Esophagus muscularis mucosa (tissue), 4 donors: ENCODE data around the gene UBE2E2.

Source experiments
- CTCF ChIP-seq, 3 experiments: fragments of 200-600 bp in 2 of 3; fragments of 450-650 bp in 1 of 3; sonication (generic) in 2 of 3; IDR thresholded peaks; one replicate each; pipeline ENCODE4 v1.5.1; 2017 to 2019; ENCODE audit warnings: antibody characterized with exemption in 3 of 3, mild to moderate bottlenecking in 2 of 3, moderate library complexity in 1 of 3
- EP300 ChIP-seq: sonication (generic); formaldehyde crosslinking; IDR thresholded peaks from one replicate; pipeline ENCODE4 v1.6.1; 2017; ENCODE audit warnings: antibody characterized with exemption
- POLR2AphosphoS5 ChIP-seq, 2 donors: sonication (generic); formaldehyde crosslinking; IDR thresholded peaks; one replicate each; pipeline ENCODE4 v1.6.1; 2017; ENCODE audit warnings: antibody characterized with exemption in 2 of 2

- no peak for TF ChIP-seq CTCF (IDR thresholded peaks at IDR 0.05)
- no peak for TF ChIP-seq POLR2AphosphoS5 (IDR thresholded peaks at IDR 0.05)
- TF ChIP-seq EP300: no peak
Measured at GRCh38 chr3:23496165-23496564, 293.0 kb downstream of the UBE2E2 start.
